ENCODE data around the gene PDSS2.

The PDSS2 gene

DNA sequence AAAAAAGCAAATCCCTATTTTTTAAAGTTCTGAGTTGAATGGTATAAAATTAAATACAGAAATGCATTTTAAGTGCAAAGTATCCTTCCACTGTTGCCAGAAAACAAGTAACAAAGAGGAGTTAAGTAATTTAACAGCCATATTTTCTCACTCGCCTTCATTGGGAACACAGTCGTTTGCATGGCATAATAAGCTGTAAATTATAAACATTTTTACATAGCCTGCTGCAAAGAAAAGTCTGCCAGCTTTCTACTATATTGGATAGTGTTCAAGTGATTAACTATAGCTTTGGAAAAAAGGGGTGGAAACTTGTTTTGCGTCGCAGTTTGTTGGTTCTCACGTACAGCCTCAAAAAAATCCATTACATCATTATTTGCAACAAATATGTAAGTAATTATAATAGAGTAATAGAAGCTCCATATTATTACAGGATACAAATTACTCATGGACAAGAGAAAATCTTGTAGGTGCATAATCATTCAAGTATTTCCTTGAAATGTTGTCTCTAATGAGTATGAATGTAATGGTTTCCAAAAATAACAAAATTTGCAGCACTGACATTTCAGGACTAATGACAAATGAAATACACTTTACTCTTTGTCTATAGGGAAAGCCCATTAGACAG is 139.3 kb downstream of the PDSS2 start:
- no peak overlapping the region for H3K4me2 ChIP-seq (ENCODE audit: low read length)
- H3K36me3 ChIP-seq (replicated peaks; ENCODE audit: low read depth, low read length), result no peaks in the 10 kb centered on the region
- no peak overlapping the region for H3K4me3 ChIP-seq (ENCODE audit: low read length)
- H3K4me1 ChIP-seq (ENCODE audit: low read length), result peaks cover 4% of the 10 kb centered on the region; the same call in 1 of the 2 replicates
- H3K79me2 ChIP-seq (ENCODE audit: low read length), result no peaks in the 10 kb centered on the region
- H4K20me1 ChIP-seq (ENCODE audit: insufficient read depth, low read length), result no peaks in the 10 kb centered on the region
- TF ChIP-seq, protein P1, sequence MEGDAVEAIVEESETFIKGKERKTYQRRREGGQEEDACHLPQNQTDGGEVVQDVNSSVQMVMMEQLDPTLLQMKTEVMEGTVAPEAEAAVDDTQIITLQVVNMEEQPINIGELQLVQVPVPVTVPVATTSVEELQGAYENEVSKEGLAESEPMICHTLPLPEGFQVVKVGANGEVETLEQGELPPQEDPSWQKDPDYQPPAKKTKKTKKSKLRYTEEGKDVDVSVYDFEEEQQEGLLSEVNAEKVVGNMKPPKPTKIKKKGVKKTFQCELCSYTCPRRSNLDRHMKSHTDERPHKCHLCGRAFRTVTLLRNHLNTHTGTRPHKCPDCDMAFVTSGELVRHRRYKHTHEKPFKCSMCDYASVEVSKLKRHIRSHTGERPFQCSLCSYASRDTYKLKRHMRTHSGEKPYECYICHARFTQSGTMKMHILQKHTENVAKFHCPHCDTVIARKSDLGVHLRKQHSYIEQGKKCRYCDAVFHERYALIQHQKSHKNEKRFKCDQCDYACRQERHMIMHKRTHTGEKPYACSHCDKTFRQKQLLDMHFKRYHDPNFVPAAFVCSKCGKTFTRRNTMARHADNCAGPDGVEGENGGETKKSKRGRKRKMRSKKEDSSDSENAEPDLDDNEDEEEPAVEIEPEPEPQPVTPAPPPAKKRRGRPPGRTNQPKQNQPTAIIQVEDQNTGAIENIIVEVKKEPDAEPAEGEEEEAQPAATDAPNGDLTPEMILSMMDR (IDR thresholded peaks at IDR 0.05; ENCODE audit: low read depth, low read length), result no peak
- TF ChIP-seq EZH2phosphoT487 (IDR thresholded peaks at IDR 0.05; ENCODE audit: low read depth), result no peak
- no peak overlapping the region for H2AFZ ChIP-seq (ENCODE audit: low read depth, low read length)
- no peaks in the 10 kb centered on the region for H3K27me3 ChIP-seq (ENCODE audit: low read depth, low read length)
- no peak overlapping the region for H3K27ac ChIP-seq (ENCODE audit: low read length)
- no peak overlapping the region for H3K9ac ChIP-seq (ENCODE audit: low read length)
- H3K9me3 ChIP-seq (ENCODE audit: insufficient read depth, low read length), result no peaks in the 10 kb centered on the region

DNA sequence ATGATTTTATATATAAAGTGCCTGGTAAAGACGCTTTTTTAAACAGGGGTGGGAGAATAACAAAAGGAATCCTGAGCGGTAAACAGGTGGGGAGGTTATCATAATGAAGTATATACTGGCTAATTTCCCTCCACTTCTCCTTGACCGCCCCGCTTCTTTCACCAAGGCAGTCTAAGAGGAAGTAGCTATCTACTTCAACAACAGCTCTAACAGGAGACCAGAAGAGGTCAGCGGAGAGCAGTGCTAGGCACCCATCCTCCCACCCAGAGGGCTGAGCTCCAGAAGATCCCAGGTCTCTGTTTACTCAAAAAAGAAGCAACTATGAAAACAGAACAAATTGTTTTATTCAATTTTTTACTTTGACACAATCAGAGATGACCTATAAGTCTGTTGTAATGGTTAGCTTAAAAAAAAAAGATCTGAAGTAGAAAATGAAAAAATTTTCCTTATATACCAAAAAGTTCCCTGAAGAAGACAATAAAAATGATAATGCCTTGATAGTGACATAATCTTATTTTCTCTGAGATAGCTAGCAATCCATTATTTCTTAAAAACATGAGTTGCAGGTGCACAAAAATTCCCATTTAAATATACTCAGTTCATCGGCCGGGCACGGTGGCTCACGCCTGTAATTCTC is 141.1 kb downstream of the PDSS2 start:
- Histone ChIP-seq H3K4me2 (ENCODE audit: low read length) (no peak overlapping the region), H3K36me3 (replicated peaks; ENCODE audit: low read depth, low read length) (no peaks in the 10 kb centered on the region), H3K9me3 (ENCODE audit: insufficient read depth, low read length) (no peaks in the 10 kb centered on the region), H3K79me2 (ENCODE audit: low read length) (no peaks in the 10 kb centered on the region), H4K20me1 (ENCODE audit: insufficient read depth, low read length) (no peaks in the 10 kb centered on the region), H3K27ac (ENCODE audit: low read length) (no peak overlapping the region), H3K27me3 (ENCODE audit: low read depth, low read length) (no peaks in the 10 kb centered on the region), H3K9ac (ENCODE audit: low read length) (no peak overlapping the region), H3K4me3 (ENCODE audit: low read length) (no peak overlapping the region), H2AFZ (ENCODE audit: low read depth, low read length) (no peak overlapping the region), H3K4me1 (ENCODE audit: low read length) (peaks cover 4% of the 10 kb centered on the region; the same call in 1 of the 2 replicates)
- no peak for TF ChIP-seq EZH2phosphoT487 (IDR thresholded peaks at IDR 0.05; ENCODE audit: low read depth)
- TF ChIP-seq, protein P1 (IDR thresholded peaks at IDR 0.05; ENCODE audit: low read depth, low read length), result peak; percentile 71

DNA sequence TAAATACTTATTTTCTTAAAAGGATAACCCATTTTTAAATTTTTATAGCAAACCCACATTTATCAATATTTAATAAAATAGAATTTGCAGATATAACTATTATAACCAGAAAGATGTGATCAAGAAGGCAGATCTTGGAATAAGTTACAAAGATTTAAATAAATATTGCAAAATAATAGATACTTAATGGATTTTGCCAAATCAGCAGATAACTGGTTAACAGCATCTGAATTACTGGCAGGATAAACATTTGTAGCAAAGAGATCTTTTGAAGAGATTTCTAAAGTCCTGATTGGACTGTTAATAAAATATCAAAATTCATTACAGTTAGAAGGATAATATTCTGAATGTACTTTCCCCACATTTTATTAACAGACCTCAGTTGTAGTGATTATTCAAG is 144.2 kb downstream of the PDSS2 start:
- Histone ChIP-seq H3K4me3 (ENCODE audit: low read length) (no peak overlapping the region), H2AFZ (ENCODE audit: low read depth, low read length) (no peak overlapping the region), H3K9ac (ENCODE audit: low read length) (no peak overlapping the region), H3K27ac (ENCODE audit: low read length) (no peak overlapping the region), H3K79me2 (ENCODE audit: low read length) (no peaks in the 10 kb centered on the region), H3K36me3 (replicated peaks; ENCODE audit: low read depth, low read length) (no peaks in the 10 kb centered on the region), H3K9me3 (ENCODE audit: insufficient read depth, low read length) (no peaks in the 10 kb centered on the region), H3K27me3 (ENCODE audit: low read depth, low read length) (no peaks in the 10 kb centered on the region), H3K4me2 (ENCODE audit: low read length) (no peak overlapping the region), H3K4me1 (ENCODE audit: low read length) (no peaks in the 10 kb centered on the region), H4K20me1 (ENCODE audit: insufficient read depth, low read length) (no peaks in the 10 kb centered on the region)
- TF ChIP-seq, protein P1 (IDR thresholded peaks at IDR 0.05; ENCODE audit: low read depth, low read length), result no peak
- TF ChIP-seq EZH2phosphoT487 (IDR thresholded peaks at IDR 0.05; ENCODE audit: low read depth), result no peak

DNA sequence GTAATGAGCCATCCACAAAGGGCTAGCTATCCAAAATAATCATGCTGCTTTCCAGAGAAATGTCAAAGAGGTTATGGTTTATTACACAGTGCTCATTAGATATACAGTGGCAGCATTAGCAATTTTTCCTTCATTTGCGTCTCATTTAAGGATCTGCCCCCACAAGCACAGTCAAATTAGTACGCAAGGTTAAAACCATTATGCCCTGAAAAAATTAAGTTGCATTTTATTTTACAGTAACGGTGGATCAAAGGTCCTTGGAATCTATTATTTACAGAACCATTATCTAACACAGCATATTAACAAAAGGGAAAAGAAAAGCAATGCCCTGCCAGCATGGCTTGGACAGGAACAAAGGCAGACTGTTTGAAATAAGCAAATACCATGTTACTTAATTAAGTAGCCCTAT is 144.8 kb downstream of the PDSS2 start:
- Histone ChIP-seq H2AFZ (ENCODE audit: low read depth, low read length) (no peak overlapping the region), H3K36me3 (replicated peaks; ENCODE audit: low read depth, low read length) (no peaks in the 10 kb centered on the region), H3K4me3 (ENCODE audit: low read length) (no peak overlapping the region), H4K20me1 (ENCODE audit: insufficient read depth, low read length) (no peaks in the 10 kb centered on the region), H3K4me2 (ENCODE audit: low read length) (no peak overlapping the region), H3K79me2 (ENCODE audit: low read length) (no peaks in the 10 kb centered on the region), H3K9ac (ENCODE audit: low read length) (no peak overlapping the region), H3K9me3 (ENCODE audit: insufficient read depth, low read length) (no peaks in the 10 kb centered on the region), H3K27me3 (ENCODE audit: low read depth, low read length) (no peaks in the 10 kb centered on the region), H3K4me1 (ENCODE audit: low read length) (no peaks in the 10 kb centered on the region), H3K27ac (ENCODE audit: low read length) (no peak overlapping the region)
- TF ChIP-seq, protein P1 (IDR thresholded peaks at IDR 0.05; ENCODE audit: low read depth, low read length), result no peak
- TF ChIP-seq EZH2phosphoT487 (IDR thresholded peaks at IDR 0.05; ENCODE audit: low read depth), result no peak
